HepG2 (cell line): Measurements from ENCODE around the gene NLRP12.

Experiments used
- BHLHE40 ChIP-seq: IDR thresholded peaks from 2 replicates; pipeline ENCODE4 v1.6.1; 2011; ENCODE audit warnings: low read length, improper control_type of control experiment
- EZH2 ChIP-seq: conservative IDR thresholded peaks from 2 replicates; pipeline ENCODE4 v1.6.1; 2012; ENCODE audit warnings: mild to moderate bottlenecking, low read depth, low read length, moderate library complexity
- THYN1 ChIP-seq: sonication (generic); formaldehyde crosslinking; IDR thresholded peaks from 2 replicates; pipeline ENCODE4 v1.8.1; 2023; ENCODE audit warnings: low read depth, mild to moderate bottlenecking, moderate library complexity, missing genetic modification reagents, borderline replicate concordance
- ZIK1 ChIP-seq: sonication (generic); formaldehyde crosslinking; IDR thresholded peaks from 2 replicates; pipeline ENCODE4 v1.5.0; 2020; ENCODE audit warnings: mild to moderate bottlenecking, low read depth, missing genetic modification reagents, borderline replicate concordance

DNA sequence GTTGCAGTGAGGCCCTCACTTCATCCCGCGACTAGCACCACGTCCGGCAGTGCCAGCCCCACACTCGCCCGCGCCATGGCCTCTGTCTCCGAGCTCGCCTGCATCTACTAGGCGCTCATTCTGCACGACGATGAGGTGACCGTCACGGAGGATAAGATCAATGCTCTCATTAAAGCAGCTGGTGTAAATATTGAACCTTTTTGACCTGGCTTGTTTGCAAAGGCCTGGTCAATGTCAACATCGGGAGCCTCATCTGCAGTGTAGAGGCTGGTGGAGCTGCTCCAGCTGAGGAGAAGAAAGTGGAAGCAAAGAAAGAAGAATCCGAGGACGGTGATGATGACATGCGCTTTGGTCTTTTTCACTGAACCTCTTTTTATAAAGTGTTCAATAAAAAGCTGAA is 48.6 kb downstream of the NLRP12 start:
- TF ChIP-seq BHLHE40 (no peak), EZH2 (no peak), THYN1 (no peak), ZIK1 (CRISPR knock-in tag) (no peak)
